GM12801 (cell line): Measurements from ENCODE around the gene SLC25A51.
A peak's percentile ranks its signal among the peaks of the same experiment; 100 is the strongest.

Source experiments
- CTCF ChIP-seq: IDR thresholded peaks from one replicate; pipeline ENCODE4 v1.5.1; 2011; ENCODE audit warnings: control low read depth; ENCODE audit not compliant: insufficient read length; ENCODE audit errors: extremely low read depth

SLC25A51 gene

GRCh38 chr9:37903647-37904444 is at the start of gene SLC25A51:
TSS of gene SLC25A51 (minus strand) at chr9:37904127. CDS start at chr9:37888550, 15,577 bp downstream.
- TF ChIP-seq CTCF: peak; percentile 62

- TF ChIP-seq CTCF: no peak
Observed at GRCh38 chr9:37953206-37953774, 49.4 kb upstream of the SLC25A51 start.

- TF ChIP-seq CTCF: no peak
Observed at GRCh38 chr9:37952731-37953130, 48.8 kb upstream of the SLC25A51 start.

- TF ChIP-seq CTCF: no peak
Observed at GRCh38 chr9:37951671-37952449, 47.9 kb upstream of the SLC25A51 start.

- no peak for TF ChIP-seq CTCF
Observed at GRCh38 chr9:37950561-37950960, 46.6 kb upstream of the SLC25A51 start.

GRCh38 chr9:37949576-37949975 is 45.6 kb upstream of the SLC25A51 start:
- no peak for TF ChIP-seq CTCF

GRCh38 chr9:37948417-37948980 is 44.6 kb upstream of the SLC25A51 start:
- TF ChIP-seq CTCF: no peak
